Neural cell (in vitro differentiated cells): ENCODE measurements around the gene CEL.
"Not testable (repeated sequence)": the region's sequence is repeated elsewhere in the genome, so short reads cannot be mapped to it uniquely, and the experiment has no call there.

Experiments used
- CTCF ChIP-seq: fragments of 450-650 bp; IDR thresholded peaks from 2 replicates; pipeline ENCODE4 v1.5.1; 2014; ENCODE audit warnings: antibody characterized with exemption, mild to moderate bottlenecking, moderate library complexity; ENCODE audit not compliant: poor library complexity, severe bottlenecking
- EP300 ChIP-seq: fragments of 450-650 bp; conservative IDR thresholded peaks from 2 replicates; pipeline ENCODE4 v1.6.1; 2014; ENCODE audit warnings: antibody characterized with exemption, mild to moderate bottlenecking, moderate library complexity; ENCODE audit not compliant: poor library complexity, severe bottlenecking
- EZH2 ChIP-seq: fragments of 200-600, 300-800 bp; shearing (Covaris generic), sonication (generic); IDR thresholded peaks from 2 replicates; pipeline ENCODE4 v1.6.1; 2014; ENCODE audit warnings: antibody characterized with exemption, low read length, borderline replicate concordance, mild to moderate bottlenecking; ENCODE audit not compliant: insufficient read depth, poor library complexity, severe bottlenecking
- MXI1 ChIP-seq: fragments of 450-650 bp; conservative IDR thresholded peaks from 2 replicates; pipeline ENCODE4 v1.6.1; 2014; ENCODE audit warnings: antibody characterized with exemption, mild to moderate bottlenecking; ENCODE audit not compliant: poor library complexity, severe bottlenecking
- POLR2AphosphoS5 ChIP-seq: IDR thresholded peaks from 2 replicates; pipeline ENCODE4 v1.6.1; 2012
- SMC3 ChIP-seq: fragments of 450-650 bp; conservative IDR thresholded peaks from 2 replicates; pipeline ENCODE4 v1.6.1; 2014; ENCODE audit warnings: antibody characterized with exemption, mild to moderate bottlenecking, moderate library complexity; ENCODE audit not compliant: poor library complexity
- TAF1 ChIP-seq: IDR thresholded peaks from 2 replicates; pipeline ENCODE4 v1.6.1; 2012; ENCODE audit warnings: low read depth

- not testable (repeated sequence) for TF ChIP-seq CTCF, MXI1, EP300, POLR2AphosphoS5, EZH2, TAF1, SMC3
Observed at GRCh38 chr9:133068431-133068830, 6.7 kb downstream of the CEL start.
